Activated naive CD4-positive, alpha-beta T cell treated with anti-CD3 and anti-CD28 coated beads, Interleukin-2, amount 50 U/mL, for 72 hours (primary cell): Measurements from ENCODE around the gene PNMA8A. TPM values are rescaled to one million over a fixed set of nuclear protein-coding genes. Genes with fewer than 3 reads are reported as not detected.
"Not testable (repeated sequence)": the region's sequence is repeated elsewhere in the genome, so short reads cannot be mapped to it uniquely, and the experiment has no call there.

ENCODE experiments used
- ATAC-seq, 2 donors: fragments of 150-1000 bp; cut with Tn5 transposase; 2 replicates each; pipeline ENCODE4 v1.10.0; 2021; ENCODE audit warnings: mild to moderate bottlenecking in 2 of 2, moderate library complexity in 2 of 2
- DNase-seq, 2 donors: peaks; one replicate each; pipeline ENCODE4 v3.0.0; 2021 to 2022; ENCODE audit warnings: low spot score in 2 of 2
- H3K27ac Mint-ChIP-seq, 2 donors: one replicate each; pipeline ENCODE4 v1.8.0; 2022; ENCODE audit warnings: mild to moderate bottlenecking in 2 of 2, mixed read lengths in 2 of 2
- H3K36me3 Mint-ChIP-seq, 2 donors: one replicate each; pipeline ENCODE4 v1.8.0; 2022; ENCODE audit warnings: mixed read lengths in 2 of 2
- H3K9me3 Mint-ChIP-seq, 2 donors: one replicate each; pipeline ENCODE4 v1.8.0; 2022; ENCODE audit warnings: mixed read lengths in 2 of 2
- total RNA-seq, 2 donors: library from RNA; stranded (reverse); gene quantifications; one replicate each; pipeline ENCODE4 v1.2.3, GENCODE V29; 2022

The PNMA8A gene
- total RNA-seq, 2 donors from 2014 or later, result not detected

DNA sequence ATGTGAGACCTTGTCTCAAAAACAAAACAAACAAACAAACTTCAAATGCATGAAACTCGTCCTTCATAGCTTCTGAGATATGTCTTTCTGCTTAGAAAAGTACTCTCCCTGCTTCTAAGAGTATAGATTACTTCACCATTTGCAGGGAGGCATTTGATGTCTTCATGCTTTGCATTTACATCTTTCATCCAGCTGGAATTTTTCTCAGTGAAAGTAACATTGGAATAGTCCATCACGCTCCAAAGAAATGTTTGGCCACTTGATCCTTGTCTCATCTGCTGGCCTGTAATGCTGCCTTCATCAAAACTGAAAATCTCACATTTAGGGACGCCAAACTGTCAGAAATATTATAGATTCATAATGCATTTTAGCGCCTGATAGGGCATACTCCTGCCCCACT lies 19.2 kb downstream of the PNMA8A start:
- Mint-ChIP-seq H3K9me3 (peaks cover 7% of the 10 kb centered on the region in 2 donors), H3K36me3 (peaks cover 9% of the 10 kb centered on the region in 2 donors), H3K27ac (no peak overlapping the region)
- no peak for DNase-seq
- no peak for ATAC-seq

DNA sequence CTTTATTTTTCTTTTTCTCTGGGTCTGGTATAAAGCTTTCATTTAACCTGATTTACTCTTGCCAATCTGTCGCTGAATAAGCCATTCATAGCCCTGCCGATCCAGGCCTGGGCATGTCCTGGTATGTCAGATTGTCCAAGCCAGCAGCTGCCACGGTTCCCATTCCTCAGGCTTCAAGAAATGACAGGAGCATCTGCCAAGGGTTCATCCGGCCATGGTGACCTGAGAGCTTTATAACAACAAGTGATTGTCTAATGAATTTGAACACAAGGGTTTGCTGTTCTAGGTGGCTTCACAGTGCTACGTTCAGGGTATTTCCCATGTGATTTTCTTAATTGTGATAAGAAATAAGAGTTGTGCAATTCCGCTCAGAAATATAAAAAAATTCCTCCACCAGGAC lies 20.0 kb downstream of the PNMA8A start:
- ATAC-seq (no peak), DNase-seq (no peak)
- H3K9me3 Mint-ChIP-seq, result peaks cover 7% of the 10 kb centered on the region in 2 donors
- H3K27ac Mint-ChIP-seq, result no peak overlapping the region
- H3K36me3 Mint-ChIP-seq, result peaks cover 9% of the 10 kb centered on the region in 2 donors

DNA sequence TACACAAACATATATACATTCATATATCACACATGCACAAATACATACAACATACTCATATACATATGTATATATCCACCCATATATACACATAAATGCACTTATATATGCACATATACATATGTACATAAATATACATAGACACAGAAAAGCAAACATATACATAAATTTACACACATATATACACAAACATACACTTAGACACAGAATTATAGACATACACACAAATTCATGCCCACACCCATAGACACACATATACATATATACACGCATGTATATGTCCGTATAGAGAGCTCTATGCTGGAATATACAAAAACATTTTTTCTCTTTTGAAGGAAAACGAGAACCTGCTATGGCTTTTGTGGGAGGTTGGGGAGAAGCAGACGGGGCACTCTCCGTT lies 20.6 kb downstream of the PNMA8A start:
- Mint-ChIP-seq H3K36me3 (peaks cover 9% of the 10 kb centered on the region in 2 donors), H3K27ac (no peak overlapping the region), H3K9me3 (peaks cover 7% of the 10 kb centered on the region in 2 donors)
- DNase-seq, result no peak
- no peak for ATAC-seq

DNA sequence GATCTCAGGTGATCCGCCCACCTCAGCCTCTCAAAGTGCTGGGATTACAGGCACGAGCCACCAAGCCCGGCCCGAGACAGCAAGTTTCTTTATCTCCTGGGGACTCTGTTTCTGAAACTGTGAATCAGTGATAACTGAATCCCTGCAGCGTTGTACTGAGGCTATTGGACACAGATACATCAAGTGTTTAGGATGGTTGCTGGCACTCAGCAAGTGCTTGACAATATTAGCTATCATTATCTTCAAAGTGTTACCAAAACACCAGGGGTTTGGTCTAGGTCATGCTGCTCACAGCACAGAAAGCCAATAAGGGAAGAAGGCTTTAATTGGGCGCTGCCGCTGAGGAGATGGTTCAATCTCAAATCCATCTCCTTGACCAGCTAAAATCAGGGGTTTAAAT lies 22.1 kb downstream of the PNMA8A start:
- no peak for DNase-seq
- Mint-ChIP-seq H3K36me3 (peaks cover 9% of the 10 kb centered on the region in 2 donors), H3K9me3 (peaks cover 7% of the 10 kb centered on the region in 2 donors), H3K27ac (no peak overlapping the region)
- no peak for ATAC-seq

DNA sequence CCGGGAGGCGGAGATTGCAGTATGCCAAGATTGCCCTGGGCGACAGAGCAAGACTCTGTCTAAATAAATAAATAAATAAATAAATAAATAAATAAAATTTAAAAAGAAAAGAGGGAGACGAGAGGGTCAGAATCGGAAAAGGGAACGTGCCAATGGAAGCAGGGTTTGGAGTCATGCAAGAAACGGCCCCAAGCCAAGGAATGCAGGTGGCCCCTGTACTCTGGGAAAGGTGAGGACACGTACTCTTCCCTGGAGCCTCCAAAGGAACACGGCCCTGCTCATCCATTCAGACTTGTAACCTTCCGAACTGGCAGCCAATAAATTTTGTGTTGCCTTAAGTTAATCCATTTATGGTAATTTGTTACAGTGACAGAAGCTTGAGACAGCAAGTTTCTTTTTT lies 22.8 kb downstream of the PNMA8A start:
- Mint-ChIP-seq H3K27ac (no peak overlapping the region), H3K9me3 (peaks cover 7% of the 10 kb centered on the region in 2 donors), H3K36me3 (peaks cover 9% of the 10 kb centered on the region in 2 donors)
- DNase-seq (no peak), ATAC-seq (no peak)

DNA sequence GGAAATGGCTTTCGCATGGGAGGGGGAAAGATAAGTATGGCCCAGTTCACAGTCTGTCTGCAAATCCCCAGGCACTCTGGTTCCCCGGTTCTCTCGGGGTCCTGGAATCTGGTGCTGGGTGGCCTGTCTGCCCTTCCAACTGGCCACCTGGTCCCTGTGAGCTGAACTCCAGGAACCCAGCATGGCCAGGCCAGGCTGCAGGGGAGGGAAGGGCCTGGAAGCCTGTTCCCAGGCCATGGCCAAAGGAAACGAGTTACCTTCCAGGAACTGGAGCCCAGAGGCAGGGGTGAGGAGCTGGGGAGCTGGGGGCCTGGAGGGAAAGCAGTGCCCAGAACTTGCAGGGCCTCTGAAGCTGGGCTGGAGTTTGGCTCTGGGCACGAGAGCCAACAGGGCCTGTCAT lies 23.5 kb downstream of the PNMA8A start:
- Mint-ChIP-seq H3K36me3 (peaks cover 9% of the 10 kb centered on the region in 2 donors), H3K9me3 (peaks cover 7% of the 10 kb centered on the region in 2 donors), H3K27ac (no peak overlapping the region)
- DNase-seq, result no peak
- ATAC-seq, result no peak

DNA sequence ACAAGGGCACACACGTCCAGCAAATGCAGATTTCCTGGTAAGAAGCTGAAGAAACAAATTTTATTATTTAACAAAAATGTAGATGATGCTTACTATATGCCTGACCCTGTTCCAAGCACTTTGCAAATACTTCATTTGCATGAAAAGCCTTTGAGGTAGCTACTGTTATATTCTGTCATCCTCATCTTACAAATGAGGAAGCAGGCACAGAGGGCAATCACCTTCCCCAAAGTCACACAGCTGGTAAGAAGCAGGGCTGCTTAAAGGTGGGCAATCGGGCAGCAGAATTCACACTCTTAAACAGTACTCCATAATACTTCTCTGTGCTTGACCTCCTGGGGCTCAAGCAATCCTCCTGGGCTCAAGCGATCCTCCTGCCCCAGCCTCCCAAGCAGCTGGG lies 24.4 kb downstream of the PNMA8A start:
- no peak for DNase-seq
- peaks cover 7% of the 10 kb centered on the region in 2 donors for H3K9me3 Mint-ChIP-seq
- H3K36me3 Mint-ChIP-seq, result peaks cover 9% of the 10 kb centered on the region in 2 donors

DNA sequence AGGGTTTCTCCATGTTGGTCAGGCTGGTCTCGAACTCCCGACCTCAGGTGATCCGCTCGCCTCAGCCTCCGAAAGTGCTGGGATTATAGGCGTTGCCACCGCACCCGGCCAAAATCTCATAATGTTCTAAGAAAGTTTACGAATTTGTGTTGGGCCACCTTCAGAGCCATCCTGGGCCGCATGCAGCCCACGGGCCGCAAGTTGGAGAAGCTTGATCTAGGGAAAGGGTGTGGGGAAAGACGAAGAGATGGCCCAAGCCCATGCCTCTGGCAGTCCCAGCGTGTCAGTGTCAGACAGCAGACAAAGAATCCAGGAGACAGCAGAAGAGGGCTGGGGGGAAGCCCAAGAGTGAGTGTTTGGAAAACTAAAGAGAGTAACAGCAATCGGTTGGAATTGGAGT lies 25.3 kb downstream of the PNMA8A start:
- Mint-ChIP-seq H3K36me3 (peaks cover 9% of the 10 kb centered on the region in 2 donors), H3K27ac (no peak overlapping the region), H3K9me3 (peaks cover 7% of the 10 kb centered on the region in 2 donors)
- no peak for DNase-seq
- no peak for ATAC-seq

More for the DNA sequence above, 24.4 kb downstream of the PNMA8A start:
- no peak overlapping the region for H3K27ac Mint-ChIP-seq
- no peak for ATAC-seq

DNA sequence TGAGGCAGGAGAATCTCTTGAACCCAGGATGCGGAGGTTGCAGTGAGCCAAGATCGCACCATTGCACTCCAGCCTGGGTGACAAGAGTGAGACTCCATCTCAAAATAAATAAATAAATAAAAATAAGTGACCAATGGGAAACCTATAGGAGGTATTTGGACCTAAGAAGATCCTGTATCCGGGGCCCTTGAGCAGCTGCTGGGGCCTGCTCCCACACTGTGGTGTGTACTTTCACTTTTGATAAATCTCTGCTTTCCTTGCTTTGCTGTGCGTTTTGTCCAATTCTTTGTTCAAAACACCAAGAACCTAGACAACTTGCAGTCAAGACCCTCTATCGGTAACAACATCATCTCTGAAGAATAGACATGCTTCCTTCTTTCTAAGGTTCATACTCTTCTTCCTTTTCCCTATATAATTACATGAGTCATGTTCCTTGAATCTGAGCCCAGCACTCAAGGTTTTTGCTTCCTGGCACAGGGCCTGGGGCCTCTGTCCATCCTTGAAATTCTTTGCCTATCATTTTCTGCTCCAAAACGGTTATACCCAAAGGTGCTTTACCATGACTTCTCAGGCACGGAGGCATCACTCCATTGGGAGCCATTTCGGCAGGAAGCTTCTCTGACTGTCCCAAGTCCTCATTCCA lies 28.4 kb downstream of the PNMA8A start:
- ATAC-seq (no peak), DNase-seq (no peak)
- Mint-ChIP-seq H3K27ac (peak overlapping the region in 1 of 2 donors; percentile 7), H3K36me3 (no peaks in the 10 kb centered on the region), H3K9me3 (no peaks in the 10 kb centered on the region)

DNA sequence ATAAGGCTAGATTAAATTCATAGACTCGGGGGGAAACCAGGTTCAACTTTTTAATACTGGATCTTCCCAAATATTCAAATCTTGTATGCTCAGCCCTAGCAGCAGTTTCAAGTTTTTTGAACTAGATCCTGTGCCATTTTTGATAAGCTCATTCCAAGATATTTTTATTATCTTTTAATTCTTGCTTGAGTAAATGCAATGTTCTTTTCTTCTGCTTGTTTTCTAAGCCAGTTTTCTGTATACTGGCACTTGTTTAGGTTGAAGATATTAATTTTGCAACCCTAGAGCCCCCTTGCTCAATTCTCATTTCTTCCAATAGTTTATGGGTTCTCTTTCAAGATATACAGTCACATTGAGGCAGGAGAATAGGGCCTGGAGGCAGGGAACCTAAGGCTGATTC lies 29.5 kb downstream of the PNMA8A start:
- no peaks in the 10 kb centered on the region for H3K9me3 Mint-ChIP-seq
- H3K36me3 Mint-ChIP-seq, result no peaks in the 10 kb centered on the region
- DNase-seq (no peak), ATAC-seq (no peak)
- no peak overlapping the region for H3K27ac Mint-ChIP-seq

DNA sequence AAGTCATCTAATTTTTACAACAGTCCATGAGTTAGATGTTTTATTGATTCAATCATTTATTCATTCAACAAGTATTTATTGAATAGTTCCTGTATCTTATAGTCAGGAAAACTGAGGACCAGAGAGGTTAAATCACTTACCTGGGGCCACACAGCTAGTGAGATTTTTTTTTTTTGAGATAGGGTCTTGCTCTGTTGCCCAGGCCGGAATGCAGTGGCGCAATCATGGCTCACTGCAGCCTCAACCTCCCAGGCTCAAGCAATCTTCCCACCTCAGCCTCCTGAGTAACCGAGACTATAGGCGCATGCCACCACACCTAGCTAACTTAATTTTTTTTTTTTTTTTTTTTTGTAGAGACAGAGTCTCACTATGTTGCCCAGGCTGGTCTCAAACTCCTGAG lies 35.7 kb downstream of the PNMA8A start:
- H3K9me3 Mint-ChIP-seq, ATAC-seq, DNase-seq, H3K27ac Mint-ChIP-seq, H3K36me3 Mint-ChIP-seq: not testable (repeated sequence)

DNA sequence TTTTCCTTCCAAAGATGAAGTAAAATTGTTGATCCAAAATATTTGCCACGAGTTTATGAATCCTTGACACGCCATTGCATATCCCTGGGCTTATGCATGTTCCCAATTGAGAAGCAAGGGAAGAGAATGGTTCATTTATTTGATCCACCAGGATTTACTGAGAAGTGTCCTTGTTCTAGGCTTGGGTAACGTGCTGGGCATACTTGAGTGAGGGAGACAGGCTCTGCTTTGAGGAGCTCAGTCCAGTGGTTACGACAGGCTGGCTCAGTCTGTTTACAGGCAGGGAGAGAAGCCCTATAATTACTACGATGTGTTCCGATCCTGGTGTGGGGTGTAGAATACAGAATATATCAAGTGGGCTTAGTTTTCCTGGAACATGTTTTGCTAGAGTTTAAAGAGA lies 36.4 kb downstream of the PNMA8A start:
- DNase-seq (no peak), ATAC-seq (no peak)
- H3K9me3 Mint-ChIP-seq, result no peaks in the 10 kb centered on the region
- no peaks in the 10 kb centered on the region for H3K36me3 Mint-ChIP-seq
- no peak overlapping the region for H3K27ac Mint-ChIP-seq

DNA sequence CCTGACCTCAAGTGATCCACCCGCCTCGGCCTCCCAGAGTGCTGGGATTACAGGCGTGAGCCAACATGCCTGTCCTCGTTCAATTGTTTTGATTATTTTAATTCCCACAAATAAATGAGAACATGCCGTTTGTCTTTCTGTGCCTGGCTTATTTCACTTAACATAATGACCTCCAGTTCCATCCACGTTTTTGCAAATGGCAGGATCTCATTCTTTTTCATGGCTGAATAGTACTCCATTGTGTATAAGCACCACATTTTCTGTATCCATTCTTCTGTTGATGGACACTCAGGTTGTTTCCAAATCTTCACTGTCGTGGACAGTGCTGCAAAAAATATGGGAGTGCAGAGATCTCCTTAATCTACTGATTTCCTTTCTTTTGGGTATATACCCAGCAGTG lies 37.9 kb downstream of the PNMA8A start:
- not testable (repeated sequence) for H3K36me3 Mint-ChIP-seq, ATAC-seq, H3K9me3 Mint-ChIP-seq, H3K27ac Mint-ChIP-seq, DNase-seq

DNA sequence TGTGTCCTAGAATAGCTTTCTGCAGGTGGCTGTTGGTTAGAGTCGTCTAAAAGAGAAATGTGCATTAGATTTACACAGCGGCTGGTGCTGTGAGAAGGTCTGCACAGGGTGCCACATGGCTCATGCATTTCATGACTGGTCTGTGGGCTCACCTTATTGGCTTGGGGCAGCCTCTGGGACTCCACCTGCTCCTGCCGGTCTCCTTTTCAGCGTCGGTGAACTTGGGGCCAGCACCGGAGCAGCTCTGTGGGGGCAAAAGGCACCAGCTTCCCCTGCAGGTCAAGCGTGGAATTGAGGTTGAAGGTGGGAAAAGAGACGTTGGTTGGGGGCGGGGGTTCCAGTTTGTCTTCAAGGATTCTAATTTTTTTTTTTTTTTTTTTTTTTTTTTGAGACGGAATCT lies 39.5 kb downstream of the PNMA8A start:
- no peaks in the 10 kb centered on the region for H3K36me3 Mint-ChIP-seq
- DNase-seq (no peak), ATAC-seq (no peak)

DNA sequence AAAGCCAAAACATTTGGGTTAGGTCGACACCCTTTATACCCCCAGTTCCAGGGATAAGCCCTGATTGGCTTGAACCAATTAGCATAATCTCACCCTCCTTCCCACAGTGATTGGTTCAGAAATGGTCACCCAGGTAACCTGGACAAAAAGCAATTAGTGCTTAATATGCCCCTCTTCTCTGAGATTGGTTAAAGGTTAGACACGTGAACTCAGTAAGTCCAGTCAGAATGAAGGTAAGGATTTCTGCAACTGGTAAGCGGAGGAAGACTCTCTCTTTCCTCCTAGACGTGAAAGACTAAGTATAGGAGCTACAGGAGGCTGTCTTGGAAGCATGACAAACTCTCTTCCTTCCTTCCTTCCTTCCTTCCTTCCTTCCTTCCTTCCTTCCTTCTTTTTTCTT lies 41.4 kb downstream of the PNMA8A start:
- DNase-seq (no peak), ATAC-seq (no peak)
- no peaks in the 10 kb centered on the region for H3K36me3 Mint-ChIP-seq
- no peaks in the 10 kb centered on the region for H3K9me3 Mint-ChIP-seq
- no peak overlapping the region for H3K27ac Mint-ChIP-seq

More for the DNA sequence above, 39.5 kb downstream of the PNMA8A start:
- Mint-ChIP-seq H3K9me3 (no peaks in the 10 kb centered on the region), H3K27ac (no peak overlapping the region)

DNA sequence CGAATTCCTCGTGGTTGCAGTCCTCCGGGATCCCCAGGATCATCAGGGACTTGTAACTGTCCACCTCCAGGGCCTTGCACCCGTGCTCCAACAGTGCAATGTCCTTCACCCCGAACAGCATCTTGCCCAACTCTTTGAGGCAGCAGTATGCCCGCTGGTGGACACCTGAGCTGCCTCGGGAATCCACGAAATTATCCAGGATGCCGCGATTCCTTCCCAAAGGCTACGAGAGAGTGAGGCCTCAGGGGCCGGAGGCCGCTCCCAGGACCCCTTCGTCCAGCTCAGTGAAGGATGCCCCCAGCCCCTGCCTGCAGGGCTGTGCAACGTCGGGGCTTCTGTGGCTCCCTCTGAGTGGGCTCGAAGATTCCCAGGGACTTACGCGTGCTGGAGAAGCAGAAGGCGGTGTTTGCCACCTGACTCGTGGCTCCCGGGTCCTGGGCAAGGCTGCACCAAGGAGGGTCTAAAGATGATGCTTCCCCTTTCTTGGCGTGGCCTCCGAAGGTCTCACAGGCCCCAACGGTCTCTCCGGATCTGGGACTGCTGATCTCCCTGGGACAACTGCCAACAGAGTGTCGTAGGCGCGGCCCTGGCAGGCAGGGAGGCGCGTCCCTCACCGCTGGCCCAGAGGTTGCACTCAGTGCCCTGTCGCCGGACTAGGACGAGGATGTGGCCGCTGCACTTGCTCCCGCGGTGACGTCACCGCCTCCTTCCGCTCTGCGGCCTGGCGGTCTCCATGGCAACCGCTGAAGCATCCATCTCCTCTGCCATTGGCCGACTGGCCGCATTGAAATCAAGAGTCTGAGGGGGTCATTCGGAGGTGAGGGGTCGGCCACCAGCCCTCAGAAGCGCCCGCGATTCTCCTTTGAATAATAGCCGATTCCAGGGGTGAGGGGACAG lies 42.9 kb downstream of the PNMA8A start, which contains the start of gene PNMA8C:
Gene PNMA8C, minus strand, starts transcription at position 698 of the 897 bp plus-strand sequence. Its CDS starts 577 bp downstream, at position 121.
- Mint-ChIP-seq H3K36me3 (no peaks in the 10 kb centered on the region), H3K9me3 (no peaks in the 10 kb centered on the region), H3K27ac (peak within 1 kb of the TSS in 1 of 2 donors; percentile 91)
- ATAC-seq, result peak; percentile 39 to 54
- peak; percentile 45 to 65 for DNase-seq

DNA sequence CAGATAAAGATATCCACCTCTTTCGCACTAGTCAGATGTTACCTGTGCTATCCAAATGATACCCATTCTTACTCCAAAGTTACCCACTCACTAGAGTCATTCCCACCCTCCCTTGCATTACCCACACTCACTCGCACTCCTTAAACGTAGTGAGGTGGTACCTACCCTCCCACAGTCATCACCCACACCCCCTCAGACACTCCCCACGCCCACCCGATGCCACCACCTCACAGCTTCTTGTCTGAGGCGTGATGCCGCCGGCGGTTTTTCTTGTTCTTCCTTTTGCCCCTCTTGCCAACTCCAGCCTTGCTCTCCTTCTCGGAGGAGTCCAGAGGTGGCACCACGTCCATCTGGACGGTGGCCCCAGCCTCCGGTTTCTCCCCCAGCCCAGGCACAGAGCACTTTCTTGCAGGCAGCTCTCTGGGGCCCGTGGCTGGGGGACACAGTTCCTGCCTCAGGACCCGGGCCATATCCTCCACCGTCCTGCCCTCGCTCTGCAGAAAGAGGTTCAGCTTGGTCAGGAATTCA lies 43.8 kb downstream of the PNMA8A start:
- no peak overlapping the region for H3K27ac Mint-ChIP-seq
- no peaks in the 10 kb centered on the region for H3K36me3 Mint-ChIP-seq
- ATAC-seq, result peak; percentile 8 to 23
- DNase-seq, result no peak
- no peaks in the 10 kb centered on the region for H3K9me3 Mint-ChIP-seq
